Lower leg skin (tissue), 4 donors: ENCODE measurements around the gene KHDC4. TPM values are rescaled to one million over a fixed set of nuclear protein-coding genes. Genes with fewer than 3 reads are reported as not detected.

Experiments used
- DNase-seq, 2 donors: peaks; one replicate each; pipeline ENCODE4 v3.0.0-alpha.2; 2019; ENCODE audit warnings: low spot score in 2 of 2
- H3K4me3 ChIP-seq: fragments of 200-600 bp; sonication (generic); 2 replicates; pipeline ENCODE4 v1.5.1; 2017; ENCODE audit warnings: mild to moderate bottlenecking, low read depth; ENCODE audit not compliant: poor library complexity, severe bottlenecking
- POLR2A ChIP-seq, 2 donors: fragments of 450-650 bp; IDR thresholded peaks; one replicate each; pipeline ENCODE4 v1.6.1; 2016 to 2017; ENCODE audit warnings: antibody characterized with exemption in 2 of 2, mild to moderate bottlenecking in 1 of 2, moderate library complexity in 1 of 2
- WGBS, 2 donors: methylation state at CpG; one replicate each; pipeline ENCODE4 v1.1.5; 2018; 5-methylcytosine and 5-hydroxymethylcytosine counted together
- intact Hi-C: fragments of 100-400 bp; cut with DNase I; formaldehyde crosslinking; loops from one replicate; pipeline ENCODE4 v1.15.0; 2023; ENCODE audit warnings: low total_unique reads
- total RNA-seq, 4 donors: library from RNA; depleted of rRNA; stranded (reverse); fragments of >200 nt; gene quantifications; one replicate each; pipeline ENCODE4 v1.1.0, GENCODE V29; 2016
- TF ChIP-seq, protein P1 (sequence below), 3 donors: fragments of 450-650 bp; IDR thresholded peaks; one replicate each; pipeline ENCODE4 v1.5.1; 2016; ENCODE audit warnings: antibody characterized with exemption in 3 of 3, mild to moderate bottlenecking in 3 of 3, moderate library complexity in 2 of 3

KHDC4 gene
- total RNA-seq, 4 donors from 2014 or later, result 32.7 to 96.0 (median 45.5) TPM

DNA sequence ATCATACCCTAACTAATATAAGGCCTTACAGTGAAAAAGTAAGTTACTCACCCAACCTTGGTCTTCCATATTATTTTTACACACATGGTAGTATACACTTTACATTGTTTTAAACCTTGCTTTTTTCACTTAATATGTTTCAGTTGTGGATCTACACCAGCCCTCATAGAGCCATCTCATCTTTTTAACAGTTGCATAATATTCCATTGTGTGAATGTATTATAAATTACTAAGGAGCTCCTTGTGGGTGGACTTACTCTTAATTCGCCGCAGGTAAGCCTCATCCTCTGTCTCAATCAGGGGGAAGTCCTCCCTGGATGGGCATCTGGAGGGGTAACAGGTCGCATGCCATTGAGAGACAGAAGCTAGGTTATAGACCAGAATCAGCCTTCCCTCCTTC lies 20.4 kb upstream of the KHDC4 start:
- DNase-seq, result no peak
- TF ChIP-seq POLR2A (IDR thresholded peaks at IDR 0.05), result no peak
- TF ChIP-seq, protein P1, sequence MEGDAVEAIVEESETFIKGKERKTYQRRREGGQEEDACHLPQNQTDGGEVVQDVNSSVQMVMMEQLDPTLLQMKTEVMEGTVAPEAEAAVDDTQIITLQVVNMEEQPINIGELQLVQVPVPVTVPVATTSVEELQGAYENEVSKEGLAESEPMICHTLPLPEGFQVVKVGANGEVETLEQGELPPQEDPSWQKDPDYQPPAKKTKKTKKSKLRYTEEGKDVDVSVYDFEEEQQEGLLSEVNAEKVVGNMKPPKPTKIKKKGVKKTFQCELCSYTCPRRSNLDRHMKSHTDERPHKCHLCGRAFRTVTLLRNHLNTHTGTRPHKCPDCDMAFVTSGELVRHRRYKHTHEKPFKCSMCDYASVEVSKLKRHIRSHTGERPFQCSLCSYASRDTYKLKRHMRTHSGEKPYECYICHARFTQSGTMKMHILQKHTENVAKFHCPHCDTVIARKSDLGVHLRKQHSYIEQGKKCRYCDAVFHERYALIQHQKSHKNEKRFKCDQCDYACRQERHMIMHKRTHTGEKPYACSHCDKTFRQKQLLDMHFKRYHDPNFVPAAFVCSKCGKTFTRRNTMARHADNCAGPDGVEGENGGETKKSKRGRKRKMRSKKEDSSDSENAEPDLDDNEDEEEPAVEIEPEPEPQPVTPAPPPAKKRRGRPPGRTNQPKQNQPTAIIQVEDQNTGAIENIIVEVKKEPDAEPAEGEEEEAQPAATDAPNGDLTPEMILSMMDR (IDR thresholded peaks at IDR 0.05), result no peak
- no peak overlapping the region for H3K4me3 ChIP-seq
- intact Hi-C loops, result no loop called here
- 95 to 96% methylated on average over 3 of the region's 3 CpGs for WGBS, 2 donors

DNA sequence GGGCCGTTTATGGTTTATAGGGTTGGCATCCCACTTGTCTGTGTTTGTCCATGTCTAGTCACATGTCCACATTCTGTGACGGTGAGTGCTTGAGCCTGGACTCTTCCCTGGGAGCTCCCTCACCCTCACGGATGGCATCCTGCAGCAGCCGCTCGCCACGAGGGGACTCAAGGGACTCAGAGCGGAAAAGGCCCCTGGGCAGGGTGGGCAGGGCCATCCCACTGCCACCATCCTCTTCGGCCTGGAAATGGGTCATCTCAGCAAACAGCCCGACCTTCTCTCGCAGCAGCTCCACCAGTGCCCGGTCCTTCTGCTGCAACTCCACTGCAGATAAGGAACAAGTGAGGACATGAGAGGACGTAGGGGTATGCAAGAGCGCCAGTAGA lies 18.3 kb upstream of the KHDC4 start:
- intact Hi-C loops, result no loop called here
- no peak for TF ChIP-seq POLR2A (IDR thresholded peaks at IDR 0.05)
- TF ChIP-seq, protein P1 (IDR thresholded peaks at IDR 0.05), result no peak
- WGBS, 2 donors, result 90 to 92% methylated on average over 13 of the region's 13 CpGs
- no peak overlapping the region for H3K4me3 ChIP-seq
- DNase-seq, result no peak

DNA sequence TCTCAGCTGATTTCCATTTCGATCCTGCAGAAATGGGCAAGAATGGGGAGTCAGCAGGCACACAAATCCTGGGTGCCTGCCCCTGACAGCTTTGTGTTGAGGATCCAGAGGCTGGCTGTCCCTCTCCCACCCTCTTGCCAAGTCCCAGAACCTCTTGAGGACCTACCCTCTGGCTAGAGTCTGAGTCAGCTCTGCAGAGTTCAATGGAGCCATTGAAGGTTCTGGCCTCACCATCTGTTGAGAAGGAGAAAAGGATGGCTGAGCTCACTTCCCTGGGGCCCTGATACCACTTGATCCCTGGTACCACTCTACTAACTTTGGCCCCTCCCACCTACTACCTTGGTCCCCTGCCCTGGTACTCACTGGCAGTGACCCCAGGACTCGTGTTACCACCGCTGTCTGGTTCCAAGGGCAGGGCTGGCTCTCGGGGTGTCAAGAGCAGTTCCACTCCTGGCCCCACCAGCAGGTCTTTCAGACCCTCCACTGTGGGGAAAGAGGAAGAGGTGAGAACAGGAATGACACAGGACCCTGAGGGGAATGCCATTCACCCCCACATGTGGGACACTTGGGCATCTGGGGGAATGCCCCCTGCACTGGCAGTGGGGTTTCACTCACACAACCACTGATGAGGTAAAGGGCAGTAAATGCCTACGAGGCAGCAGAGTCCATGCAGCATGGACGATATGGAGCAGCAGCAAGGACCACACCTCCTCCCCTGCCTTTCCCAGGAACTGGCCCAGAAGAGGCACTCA lies 17.7 kb upstream of the KHDC4 start:
- WGBS, 2 donors, result 85 to 86% methylated on average over 6 of the region's 6 CpGs
- no peak for TF ChIP-seq POLR2A (IDR thresholded peaks at IDR 0.05)
- TF ChIP-seq, protein P1 (IDR thresholded peaks at IDR 0.05), result no peak
- DNase-seq, result no peak
- no peak overlapping the region for H3K4me3 ChIP-seq
- intact Hi-C loops, result no loop called here

DNA sequence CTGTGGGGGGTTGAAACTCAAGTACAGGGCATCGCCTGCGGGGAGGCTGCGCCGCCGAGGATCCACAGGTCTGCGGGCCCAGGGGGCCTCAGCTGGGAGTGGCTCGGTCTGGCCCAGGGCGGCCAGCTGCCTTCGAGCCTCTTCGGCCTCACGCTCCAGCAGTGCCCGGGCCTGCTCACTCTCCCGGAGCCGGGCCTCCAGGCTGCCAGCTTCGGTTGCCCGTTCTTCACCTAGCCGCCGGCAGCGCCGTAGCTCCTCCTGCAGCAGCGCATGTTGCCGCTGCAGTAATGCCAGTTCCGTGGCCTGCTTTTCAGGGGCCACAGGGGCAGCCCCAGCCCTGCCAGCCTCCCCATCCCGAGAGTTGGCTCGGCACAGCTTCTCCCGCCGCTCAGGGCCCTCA lies 16.6 kb upstream of the KHDC4 start:
- H3K4me3 ChIP-seq, result no peak overlapping the region
- 96 to 97% methylated on average over 19 of the region's 27 CpGs for WGBS, 2 donors
- no peak for DNase-seq
- intact Hi-C loops, result no loop called here
- TF ChIP-seq, protein P1 (IDR thresholded peaks at IDR 0.05), result no peak
- TF ChIP-seq POLR2A (IDR thresholded peaks at IDR 0.05), result no peak

DNA sequence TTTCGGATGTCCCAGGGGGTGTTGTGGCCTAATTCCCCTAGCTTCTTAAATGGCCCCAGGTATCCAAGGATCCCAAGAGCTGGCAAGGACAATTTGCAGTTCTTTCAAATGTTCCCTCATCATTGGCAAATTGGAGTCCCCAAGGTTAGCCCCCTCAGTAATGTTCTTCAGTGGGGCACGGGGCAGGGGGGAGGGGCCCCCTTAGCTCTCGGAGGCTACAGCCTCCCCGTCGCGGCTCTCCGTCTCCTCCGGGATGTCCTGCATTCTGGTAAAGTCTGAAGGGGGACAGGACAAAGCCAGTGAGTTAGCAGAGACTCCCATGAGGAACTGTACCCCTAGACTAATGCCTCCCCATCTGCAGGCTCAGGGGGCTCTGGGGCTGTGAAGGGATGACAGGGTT lies 13.5 kb upstream of the KHDC4 start:
- DNase-seq, result no peak
- intact Hi-C loops, result loop anchor here (5.0 kb wide), 1 partner anchor 40 kb away; no protein-coding TSS in a partner anchor
- TF ChIP-seq, protein P1 (IDR thresholded peaks at IDR 0.05), result no peak
- TF ChIP-seq POLR2A (IDR thresholded peaks at IDR 0.05), result no peak
- WGBS, 2 donors, result 76 to 88% methylated on average over 8 of the region's 8 CpGs
- no peak overlapping the region for H3K4me3 ChIP-seq

DNA sequence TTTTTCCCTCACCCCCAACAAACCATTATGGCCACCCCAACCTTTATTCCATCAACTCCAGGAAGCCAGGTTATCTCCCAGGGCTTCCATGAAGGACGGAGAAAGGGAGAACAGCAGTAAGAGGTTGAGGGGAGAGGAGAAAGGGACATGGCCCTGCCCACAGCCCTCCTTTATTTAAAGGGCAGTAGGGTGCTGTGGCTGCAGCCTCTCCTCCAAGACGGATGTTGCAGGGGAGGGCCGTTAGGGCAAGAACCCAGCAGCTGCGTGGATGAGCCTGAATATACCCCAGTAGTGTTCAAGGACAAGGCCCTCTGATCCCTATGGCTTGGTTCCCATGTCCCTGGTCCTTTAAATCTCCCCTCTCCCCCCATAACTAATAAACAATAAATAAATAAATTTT lies 13.1 kb upstream of the KHDC4 start:
- WGBS, 2 donors, result 77 to 80% methylated on average over 4 of the region's 4 CpGs
- intact Hi-C loops, result loop anchor here (5.0 kb wide), 1 partner anchor 40 kb away; no protein-coding TSS in a partner anchor
- DNase-seq, result no peak
- H3K4me3 ChIP-seq, result no peak overlapping the region
- TF ChIP-seq, protein P1 (IDR thresholded peaks at IDR 0.05), result no peak
- TF ChIP-seq POLR2A (IDR thresholded peaks at IDR 0.05), result no peak
